HFFc6 (cell line): ENCODE results near the gene RANBP17. TPM values are rescaled to one million over a fixed set of nuclear protein-coding genes. Genes with fewer than 3 reads are reported as not detected.

Experiments
- DNase-seq: peaks from one replicate; pipeline ENCODE4 v3.0.0-alpha.2; 2018
- H3K27ac Mint-ChIP-seq: 2 replicates; pipeline ENCODE4 v1.8.0; 2020; ENCODE audit warnings: mild to moderate bottlenecking, mixed read lengths
- H3K27me3 Mint-ChIP-seq: 2 replicates; pipeline ENCODE4 v1.8.0; 2021; ENCODE audit warnings: mild to moderate bottlenecking, moderate library complexity, mixed read lengths; ENCODE audit not compliant: insufficient read depth
- H3K36me3 Mint-ChIP-seq: 2 replicates; pipeline ENCODE4 v1.8.0; 2021; ENCODE audit warnings: low read depth, mixed read lengths
- H3K4me1 Mint-ChIP-seq: 2 replicates; pipeline ENCODE4 v1.8.0; 2020; ENCODE audit warnings: low read depth, mixed read lengths
- H3K4me3 Mint-ChIP-seq: 2 replicates; pipeline ENCODE4 v1.8.0; 2020; ENCODE audit warnings: mild to moderate bottlenecking, moderate library complexity, mixed read lengths
- H3K9me3 Mint-ChIP-seq: 2 replicates; pipeline ENCODE4 v1.8.0; 2020; ENCODE audit warnings: mild to moderate bottlenecking, mixed read lengths
- CTCF ChIP-seq: fragments of 200-600 bp; sonication (generic); IDR thresholded peaks from 2 replicates; pipeline ENCODE4 v1.5.0; 2021; ENCODE audit warnings: antibody characterized with exemption, mild to moderate bottlenecking
- total RNA-seq, 6 experiments: library from RNA; stranded (reverse); fragmentation: NEBNext Ultra II Directional; extraction: Animal tissue kit (Norgen Biotek cat#: 25700); gene quantifications; 2 replicates in 1 of 6; 3 replicates in 5 of 6; pipeline ENCODE4 v1.2.3, GENCODE V29; 2021

RANBP17 gene
- total RNA-seq, 6 experiments from 2014 or later: 3.3 to 7.2 (median 4.9) TPM

DNA sequence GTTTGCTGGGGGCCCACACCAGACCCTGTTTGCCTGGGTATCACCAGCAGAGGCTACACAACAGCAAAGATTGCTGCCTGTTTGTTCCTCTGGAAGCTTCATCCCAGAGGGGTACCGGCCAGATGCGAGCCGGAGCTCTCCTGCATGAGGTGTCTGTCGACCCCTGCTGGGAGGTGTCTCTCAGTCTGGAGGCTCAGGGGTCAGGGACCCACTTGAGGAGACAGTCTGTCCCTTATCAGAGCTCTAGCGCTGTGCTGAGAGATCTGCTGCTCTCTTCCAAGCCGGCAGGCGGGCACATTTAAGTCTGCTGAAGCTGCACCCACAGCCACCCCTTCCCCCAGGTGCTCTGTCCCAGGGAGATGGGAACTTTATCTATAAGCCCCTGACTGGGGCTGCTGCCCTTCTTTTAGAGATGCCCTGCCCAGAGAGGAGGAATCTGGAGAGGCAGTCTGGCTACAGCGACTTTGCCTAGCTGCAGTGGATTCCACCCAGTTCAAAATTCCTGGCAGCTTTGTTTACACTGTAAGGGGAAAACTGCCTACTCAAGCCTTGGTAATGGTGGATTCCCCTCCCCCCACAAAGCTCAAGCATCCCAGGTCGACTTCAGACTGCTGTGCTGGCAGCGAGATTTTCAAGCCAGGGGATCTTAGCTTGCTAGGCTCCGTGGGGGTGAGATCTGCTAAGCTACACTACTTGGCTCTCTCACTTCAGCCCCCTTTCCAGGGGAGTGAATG lies 241.2 kb downstream of the RANBP17 start:
- no peak for DNase-seq
- H3K36me3 Mint-ChIP-seq: no peaks in the 10 kb centered on the region; the same call in none of the 2 replicates
- H3K4me1 Mint-ChIP-seq: no peaks in the 10 kb centered on the region
- no peak for TF ChIP-seq CTCF
- no peak overlapping the region for H3K4me3 Mint-ChIP-seq
- no peak overlapping the region for H3K27ac Mint-ChIP-seq
- no peaks in the 10 kb centered on the region for H3K27me3 Mint-ChIP-seq
- H3K9me3 Mint-ChIP-seq: peaks cover 8% of the 10 kb centered on the region

DNA sequence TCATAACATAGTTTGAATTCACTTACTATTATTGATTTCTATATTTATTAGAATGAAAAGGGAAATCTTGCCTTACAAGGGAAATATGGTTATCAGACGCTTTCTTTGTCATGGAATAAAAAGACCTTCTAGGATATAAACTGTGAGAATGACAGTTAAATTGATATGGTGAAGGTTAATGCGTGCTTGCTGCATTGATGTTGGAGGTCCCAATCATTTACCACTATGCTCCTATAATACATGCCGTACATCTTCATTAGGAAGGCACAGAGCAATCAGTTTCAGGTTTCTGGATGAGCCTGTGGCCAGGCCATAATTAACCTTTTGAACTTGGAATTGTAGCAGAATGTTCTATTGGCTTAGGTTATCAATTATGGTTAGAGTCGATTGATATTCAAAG lies 245.9 kb downstream of the RANBP17 start:
- H3K4me3 Mint-ChIP-seq: no peak overlapping the region

DNA sequence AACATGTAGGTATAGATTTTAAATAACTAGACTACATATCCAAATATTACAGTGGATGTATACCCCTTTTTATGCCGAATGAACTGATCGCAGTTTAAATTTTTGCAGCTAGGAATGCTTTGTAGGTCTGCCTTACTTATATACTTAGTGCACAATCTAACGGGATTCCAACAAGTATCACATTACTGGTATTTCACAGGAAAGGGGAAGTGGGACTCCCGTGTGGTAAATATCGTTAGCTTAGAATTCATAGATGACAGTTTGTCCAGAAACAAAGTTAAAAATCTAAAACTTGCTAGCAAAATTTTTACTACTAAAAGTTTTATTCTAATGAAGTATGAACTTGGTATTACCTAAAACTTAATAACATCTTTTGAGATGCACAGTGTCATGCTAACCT lies 253.7 kb downstream of the RANBP17 start:
- Mint-ChIP-seq H3K36me3 (0 out of 2 replicates have a peak, but pooled peaks cover 8% of the 10 kb centered on the region), H3K27me3 (peaks cover 3% of the 10 kb centered on the region; the same call in 1 of the 2 replicates), H3K27ac (no peak overlapping the region), H3K4me3 (no peak overlapping the region), H3K9me3 (no peaks in the 10 kb centered on the region; the same call in 1 of the 2 replicates), H3K4me1 (peaks cover 7% of the 10 kb centered on the region)
- TF ChIP-seq CTCF: no peak
- no peak for DNase-seq

More for the DNA sequence above, 245.9 kb downstream of the RANBP17 start:
- DNase-seq: no peak
- no peak overlapping the region for H3K27ac Mint-ChIP-seq
- H3K27me3 Mint-ChIP-seq: 0 out of 2 replicates have a peak, but pooled peaks cover 2% of the 10 kb centered on the region
- H3K36me3 Mint-ChIP-seq: no peaks in the 10 kb centered on the region
- no peak for TF ChIP-seq CTCF
- no peaks in the 10 kb centered on the region for H3K9me3 Mint-ChIP-seq
- H3K4me1 Mint-ChIP-seq: peaks cover under 1% of the 10 kb centered on the region; the same call in 1 of the 2 replicates

GRCh38 chr5:171116719-171117118 lies 254.9 kb downstream of the RANBP17 start:
- Mint-ChIP-seq H3K4me3 (no peak overlapping the region), H3K36me3 (0 out of 2 replicates have a peak, but pooled peaks cover 8% of the 10 kb centered on the region), H3K4me1 (peaks cover 7% of the 10 kb centered on the region), H3K27ac (no peak overlapping the region), H3K9me3 (no peaks in the 10 kb centered on the region; the same call in 1 of the 2 replicates), H3K27me3 (peaks cover 1% of the 10 kb centered on the region; the same call in 1 of the 2 replicates)
- no peak for DNase-seq
- TF ChIP-seq CTCF: no peak

DNA sequence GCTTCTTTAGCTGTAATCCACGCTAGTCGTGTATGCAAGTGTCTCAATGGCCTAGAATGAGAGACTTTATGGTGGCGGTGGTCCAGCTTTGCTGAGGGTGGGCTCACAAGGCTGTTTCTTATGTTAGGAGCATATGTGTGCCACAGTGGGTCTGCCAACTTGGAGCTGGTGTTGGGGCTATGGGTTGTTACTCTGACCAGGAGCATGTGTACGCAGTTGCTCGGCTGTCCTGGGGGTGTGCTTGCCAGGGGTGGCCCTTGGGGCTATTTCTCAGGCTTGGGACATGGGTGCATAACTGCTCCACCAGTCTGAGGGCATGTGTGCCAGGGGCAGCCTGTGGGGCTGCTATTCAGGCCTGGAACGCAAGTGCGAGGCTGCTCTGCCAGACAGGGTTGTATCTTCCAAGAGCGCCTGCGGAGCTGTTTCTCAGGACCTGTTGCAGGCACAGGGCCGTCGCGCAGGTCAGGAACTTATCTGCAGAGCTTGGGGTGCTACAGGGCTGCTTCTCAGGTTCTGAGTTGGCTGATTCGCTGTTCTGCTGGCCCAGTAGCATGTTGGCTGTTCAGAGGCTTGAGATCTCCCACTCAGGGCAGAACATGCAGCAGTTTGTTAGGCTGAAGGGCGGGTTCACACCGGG lies 259.3 kb downstream of the RANBP17 start:
- DNase-seq: no peak
- no peak for TF ChIP-seq CTCF
- H3K27ac Mint-ChIP-seq: no peak overlapping the region

More for the DNA sequence above, 259.3 kb downstream of the RANBP17 start:
- peaks cover 2% of the 10 kb centered on the region for H3K4me1 Mint-ChIP-seq
- H3K4me3 Mint-ChIP-seq: no peak overlapping the region
- peaks cover 12% of the 10 kb centered on the region; the same call in 1 of the 2 replicates for H3K36me3 Mint-ChIP-seq
- H3K9me3 Mint-ChIP-seq: no peaks in the 10 kb centered on the region; the same call in 1 of the 2 replicates
- H3K27me3 Mint-ChIP-seq: peaks cover 1% of the 10 kb centered on the region; the same call in 1 of the 2 replicates
